NB4 (cell line): Measurements from ENCODE around the gene POP4.

Experiments
- CTCF ChIP-seq: IDR thresholded peaks from one replicate; pipeline ENCODE4 v1.5.1; 2012; ENCODE audit warnings: low read depth, low read length
- MYC ChIP-seq: IDR thresholded peaks from 2 replicates; pipeline ENCODE4 v1.6.1; 2011; ENCODE audit warnings: low read depth, low read length
- POLR2A ChIP-seq: IDR thresholded peaks from 2 replicates; pipeline ENCODE4 v1.6.1; 2011; ENCODE audit warnings: mild to moderate bottlenecking; ENCODE audit not compliant: insufficient read length; ENCODE audit errors: extremely low read depth

DNA sequence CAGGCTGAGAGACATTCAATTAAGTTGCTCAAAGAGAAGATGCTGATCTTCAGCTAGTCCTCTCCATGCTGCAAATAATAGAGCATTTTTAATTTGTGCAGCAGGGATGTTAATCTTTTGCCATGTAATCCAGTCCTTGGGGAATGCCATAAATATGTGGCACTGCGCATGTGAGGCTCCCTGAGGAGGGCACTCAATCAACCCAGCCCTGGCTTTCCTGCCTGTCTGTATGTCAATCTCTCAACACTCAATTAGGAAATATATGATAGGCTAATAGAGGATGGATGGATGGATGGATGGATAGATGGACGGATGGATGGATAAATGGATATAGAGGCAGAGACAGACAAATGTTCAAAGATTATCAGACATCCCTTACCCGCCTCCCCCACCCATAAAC is 31.6 kb upstream of the POP4 start:
- TF ChIP-seq CTCF (no peak), POLR2A (no peak), MYC (no peak)
